ENCODE results near the gene SLC7A6OS.

SLC7A6OS gene

DNA sequence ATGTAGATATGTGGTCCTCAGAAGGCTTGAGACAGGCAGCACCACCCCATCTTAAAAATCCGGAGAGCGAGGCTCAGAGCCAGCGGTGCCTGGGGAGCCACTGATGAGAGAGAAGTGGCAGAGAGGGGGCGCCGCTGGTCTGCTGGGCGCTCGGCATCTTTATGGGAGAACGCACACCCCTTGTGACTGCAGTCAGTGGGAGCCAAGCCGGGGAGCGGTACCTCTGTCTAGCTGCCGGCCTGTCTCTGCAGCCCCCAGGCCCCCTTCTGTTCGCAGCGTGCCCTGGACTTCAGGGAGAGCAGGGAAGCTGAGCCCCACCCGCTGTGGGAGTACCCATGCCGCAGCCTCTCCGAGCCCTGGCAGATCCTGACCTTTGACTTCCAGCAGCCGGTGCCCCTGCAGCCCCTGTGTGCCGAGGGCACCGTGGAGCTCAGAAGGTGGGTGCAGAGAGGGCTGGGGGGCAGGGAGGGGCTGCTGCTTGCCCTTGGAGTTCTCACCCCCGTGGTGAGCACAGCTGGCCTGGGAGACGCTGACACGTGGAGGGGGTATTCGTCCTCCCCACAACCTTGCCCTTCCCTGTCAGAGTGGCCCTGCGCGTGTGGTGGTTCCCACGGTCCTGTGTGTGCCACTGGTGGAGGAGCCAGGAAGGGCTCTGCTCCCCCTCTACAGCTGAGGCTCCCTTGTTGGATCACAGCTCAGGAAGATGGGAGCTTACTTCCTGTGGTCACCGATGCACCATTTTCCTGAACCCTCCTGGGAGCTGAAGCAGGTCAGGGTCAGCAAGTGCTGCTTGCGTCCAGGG, 44.9 kb upstream of the SLC7A6OS start:
- H3K27ac ChIP-seq (ENCODE audit: extremely low read depth, low read depth, low read length): no peak overlapping the region
- no peaks in the 10 kb centered on the region for H3K9me3 ChIP-seq (ENCODE audit: control insufficient read depth, insufficient read depth, low read depth, low read length)
- no peak overlapping the region for H3K4me3 ChIP-seq (ENCODE audit: low read depth, low read length)
- H3K4me1 ChIP-seq (ENCODE audit: control insufficient read depth, insufficient read depth, low read length): no peaks in the 10 kb centered on the region
- ChIA-PET POLR2A (interaction anchor here (0.8 kb wide), 1 partner anchor 45 kb away, joined by 5 read pairs; the partner anchor contains the start of genes PRMT7 and SLC7A6OS), CTCF (interaction anchor here (0.7 to 1.1 kb wide), 2 partner anchors 27 to 52 kb away, joined by 3 read pairs; no protein-coding TSS in a partner anchor)
- H3K36me3 ChIP-seq (ENCODE audit: control insufficient read depth in 2 of 2, insufficient read depth in 1 of 2, low read length in 2 of 2): peaks cover 0 to 79% of the 10 kb centered on the region in 2 experiments; a peak in 1 of 3 replicates
- TF ChIP-seq ZNF24 (tag by site-specific recombination; IDR thresholded peaks at IDR 0.05) (no peak), KLF7 (tag by site-specific recombination; IDR thresholded peaks at IDR 0.05; ENCODE audit: borderline replicate concordance) (no peak)
- TF ChIP-seq, protein P1, sequence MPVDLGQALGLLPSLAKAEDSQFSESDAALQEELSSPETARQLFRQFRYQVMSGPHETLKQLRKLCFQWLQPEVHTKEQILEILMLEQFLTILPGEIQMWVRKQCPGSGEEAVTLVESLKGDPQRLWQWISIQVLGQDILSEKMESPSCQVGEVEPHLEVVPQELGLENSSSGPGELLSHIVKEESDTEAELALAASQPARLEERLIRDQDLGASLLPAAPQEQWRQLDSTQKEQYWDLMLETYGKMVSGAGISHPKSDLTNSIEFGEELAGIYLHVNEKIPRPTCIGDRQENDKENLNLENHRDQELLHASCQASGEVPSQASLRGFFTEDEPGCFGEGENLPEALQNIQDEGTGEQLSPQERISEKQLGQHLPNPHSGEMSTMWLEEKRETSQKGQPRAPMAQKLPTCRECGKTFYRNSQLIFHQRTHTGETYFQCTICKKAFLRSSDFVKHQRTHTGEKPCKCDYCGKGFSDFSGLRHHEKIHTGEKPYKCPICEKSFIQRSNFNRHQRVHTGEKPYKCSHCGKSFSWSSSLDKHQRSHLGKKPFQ (tag by site-specific recombination; IDR thresholded peaks at IDR 0.05): no peak
- TF ChIP-seq, protein P2, sequence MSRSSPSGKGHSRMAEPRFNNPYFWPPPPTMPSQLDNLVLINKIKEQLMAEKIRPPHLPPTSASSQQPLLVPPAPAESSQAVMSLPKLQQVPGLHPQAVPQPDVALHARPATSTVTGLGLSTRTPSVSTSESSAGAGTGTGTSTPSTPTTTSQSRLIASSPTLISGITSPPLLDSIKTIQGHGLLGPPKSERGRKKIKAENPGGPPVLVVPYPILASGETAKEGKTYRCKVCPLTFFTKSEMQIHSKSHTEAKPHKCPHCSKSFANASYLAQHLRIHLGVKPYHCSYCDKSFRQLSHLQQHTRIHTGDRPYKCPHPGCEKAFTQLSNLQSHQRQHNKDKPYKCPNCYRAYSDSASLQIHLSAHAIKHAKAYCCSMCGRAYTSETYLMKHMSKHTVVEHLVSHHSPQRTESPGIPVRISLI (tag by site-specific recombination; IDR thresholded peaks at IDR 0.05): no peak

DNA sequence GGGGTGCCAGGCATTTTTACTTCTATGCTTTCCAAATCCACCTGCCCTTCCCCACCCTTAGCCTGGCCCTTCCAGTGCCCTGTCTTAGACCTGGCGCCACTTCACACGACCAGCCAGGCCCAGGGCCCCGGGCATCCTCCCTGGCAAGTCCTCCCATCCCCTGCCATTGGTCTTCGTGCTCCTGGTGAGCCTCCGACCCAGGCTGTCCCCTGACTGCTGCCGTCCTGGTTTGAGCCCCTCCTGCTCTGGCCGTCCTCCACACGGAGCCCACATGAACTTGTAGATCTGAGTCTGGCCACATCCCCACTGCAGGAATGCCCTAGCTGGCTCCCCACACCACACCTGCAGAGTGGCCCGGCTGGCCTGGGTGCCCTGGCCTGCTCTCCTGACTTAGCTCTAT, 44.1 kb upstream of the SLC7A6OS start:
- no peak overlapping the region for H3K4me3 ChIP-seq (ENCODE audit: low read depth, low read length)
- TF ChIP-seq, protein P3, sequence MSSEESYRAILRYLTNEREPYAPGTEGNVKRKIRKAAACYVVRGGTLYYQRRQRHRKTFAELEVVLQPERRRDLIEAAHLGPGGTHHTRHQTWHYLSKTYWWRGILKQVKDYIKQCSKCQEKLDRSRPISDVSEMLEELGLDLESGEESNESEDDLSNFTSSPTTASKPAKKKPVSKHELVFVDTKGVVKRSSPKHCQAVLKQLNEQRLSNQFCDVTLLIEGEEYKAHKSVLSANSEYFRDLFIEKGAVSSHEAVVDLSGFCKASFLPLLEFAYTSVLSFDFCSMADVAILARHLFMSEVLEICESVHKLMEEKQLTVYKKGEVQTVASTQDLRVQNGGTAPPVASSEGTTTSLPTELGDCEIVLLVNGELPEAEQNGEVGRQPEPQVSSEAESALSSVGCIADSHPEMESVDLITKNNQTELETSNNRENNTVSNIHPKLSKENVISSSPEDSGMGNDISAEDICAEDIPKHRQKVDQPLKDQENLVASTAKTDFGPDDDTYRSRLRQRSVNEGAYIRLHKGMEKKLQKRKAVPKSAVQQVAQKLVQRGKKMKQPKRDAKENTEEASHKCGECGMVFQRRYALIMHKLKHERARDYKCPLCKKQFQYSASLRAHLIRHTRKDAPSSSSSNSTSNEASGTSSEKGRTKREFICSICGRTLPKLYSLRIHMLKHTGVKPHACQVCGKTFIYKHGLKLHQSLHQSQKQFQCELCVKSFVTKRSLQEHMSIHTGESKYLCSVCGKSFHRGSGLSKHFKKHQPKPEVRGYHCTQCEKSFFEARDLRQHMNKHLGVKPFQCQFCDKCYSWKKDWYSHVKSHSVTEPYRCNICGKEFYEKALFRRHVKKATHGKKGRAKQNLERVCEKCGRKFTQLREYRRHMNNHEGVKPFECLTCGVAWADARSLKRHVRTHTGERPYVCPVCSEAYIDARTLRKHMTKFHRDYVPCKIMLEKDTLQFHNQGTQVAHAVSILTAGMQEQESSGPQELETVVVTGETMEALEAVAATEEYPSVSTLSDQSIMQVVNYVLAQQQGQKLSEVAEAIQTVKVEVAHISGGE (tag by site-specific recombination; conservative IDR thresholded peaks at IDR 0.05; ENCODE audit: low read depth): no peak
- TF ChIP-seq ZSCAN23 (tag by site-specific recombination; IDR thresholded peaks at IDR 0.05) (no peak), ZBTB20 (tag by site-specific recombination; IDR thresholded peaks at IDR 0.05) (no peak), ZIC2 (tag by site-specific recombination; IDR thresholded peaks at IDR 0.05) (no peak), GLI2 (tag by site-specific recombination; IDR thresholded peaks at IDR 0.05; ENCODE audit: borderline replicate concordance, low read depth) (no peak), ZNF621 (tag by site-specific recombination; IDR thresholded peaks at IDR 0.05) (no peak)
- TF ChIP-seq, protein P4, sequence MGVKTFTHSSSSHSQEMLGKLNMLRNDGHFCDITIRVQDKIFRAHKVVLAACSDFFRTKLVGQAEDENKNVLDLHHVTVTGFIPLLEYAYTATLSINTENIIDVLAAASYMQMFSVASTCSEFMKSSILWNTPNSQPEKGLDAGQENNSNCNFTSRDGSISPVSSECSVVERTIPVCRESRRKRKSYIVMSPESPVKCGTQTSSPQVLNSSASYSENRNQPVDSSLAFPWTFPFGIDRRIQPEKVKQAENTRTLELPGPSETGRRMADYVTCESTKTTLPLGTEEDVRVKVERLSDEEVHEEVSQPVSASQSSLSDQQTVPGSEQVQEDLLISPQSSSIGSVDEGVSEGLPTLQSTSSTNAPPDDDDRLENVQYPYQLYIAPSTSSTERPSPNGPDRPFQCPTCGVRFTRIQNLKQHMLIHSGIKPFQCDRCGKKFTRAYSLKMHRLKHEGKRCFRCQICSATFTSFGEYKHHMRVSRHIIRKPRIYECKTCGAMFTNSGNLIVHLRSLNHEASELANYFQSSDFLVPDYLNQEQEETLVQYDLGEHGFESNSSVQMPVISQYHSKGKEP (tag by site-specific recombination; IDR thresholded peaks at IDR 0.05): no peak
- ChIA-PET POLR2A (no interaction called here), CTCF (interaction anchor here (0.6 to 1.1 kb wide), 2 partner anchors 14 to 26 kb away, joined by 3 read pairs; no protein-coding TSS in a partner anchor)
- H3K4me1 ChIP-seq (ENCODE audit: control insufficient read depth, insufficient read depth, low read length): no peaks in the 10 kb centered on the region
- no peaks in the 10 kb centered on the region for H3K9me3 ChIP-seq (ENCODE audit: control insufficient read depth, insufficient read depth, low read depth, low read length)
- no peak overlapping the region for H3K27ac ChIP-seq (ENCODE audit: extremely low read depth, low read depth, low read length)
- H3K36me3 ChIP-seq (ENCODE audit: control insufficient read depth in 2 of 2, insufficient read depth in 1 of 2, low read length in 2 of 2): peaks cover 0 to 87% of the 10 kb centered on the region in 2 experiments; a peak in 1 of 3 replicates

DNA sequence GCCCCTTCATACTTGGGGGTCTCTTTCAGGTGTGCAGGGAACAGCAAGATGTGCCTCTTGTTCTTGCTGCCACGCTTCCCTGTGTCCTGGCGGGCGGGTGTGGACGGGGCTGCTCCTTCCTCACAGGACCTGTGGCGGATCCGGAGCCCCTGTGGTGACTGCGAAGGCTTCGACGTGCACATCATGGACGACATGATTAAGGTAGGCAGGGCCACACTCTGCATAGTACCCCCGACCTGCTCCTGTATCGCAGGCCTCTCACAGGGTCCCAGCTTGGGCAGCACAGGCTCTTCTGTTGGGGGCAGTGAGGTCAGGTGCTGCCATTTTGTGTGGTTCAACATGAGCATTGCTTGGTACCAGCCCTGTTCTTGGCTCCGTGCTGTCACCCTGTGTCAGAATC, 42.6 kb upstream of the SLC7A6OS start:
- Histone ChIP-seq H3K4me1 (ENCODE audit: control insufficient read depth, insufficient read depth, low read length) (no peaks in the 10 kb centered on the region), H3K4me3 (ENCODE audit: low read depth, low read length) (no peak overlapping the region)
- no peak for TF ChIP-seq ZFP41 (tag by site-specific recombination; IDR thresholded peaks at IDR 0.05; ENCODE audit: borderline replicate concordance)
- TF ChIP-seq ZNF2 (tag by site-specific recombination; IDR thresholded peaks at IDR 0.05): no peak
- no peak for TF ChIP-seq ZFP69B (tag by site-specific recombination; IDR thresholded peaks at IDR 0.05)
- TF ChIP-seq ZNF514 (tag by site-specific recombination; IDR thresholded peaks at IDR 0.05): no peak
- TF ChIP-seq, protein P5, sequence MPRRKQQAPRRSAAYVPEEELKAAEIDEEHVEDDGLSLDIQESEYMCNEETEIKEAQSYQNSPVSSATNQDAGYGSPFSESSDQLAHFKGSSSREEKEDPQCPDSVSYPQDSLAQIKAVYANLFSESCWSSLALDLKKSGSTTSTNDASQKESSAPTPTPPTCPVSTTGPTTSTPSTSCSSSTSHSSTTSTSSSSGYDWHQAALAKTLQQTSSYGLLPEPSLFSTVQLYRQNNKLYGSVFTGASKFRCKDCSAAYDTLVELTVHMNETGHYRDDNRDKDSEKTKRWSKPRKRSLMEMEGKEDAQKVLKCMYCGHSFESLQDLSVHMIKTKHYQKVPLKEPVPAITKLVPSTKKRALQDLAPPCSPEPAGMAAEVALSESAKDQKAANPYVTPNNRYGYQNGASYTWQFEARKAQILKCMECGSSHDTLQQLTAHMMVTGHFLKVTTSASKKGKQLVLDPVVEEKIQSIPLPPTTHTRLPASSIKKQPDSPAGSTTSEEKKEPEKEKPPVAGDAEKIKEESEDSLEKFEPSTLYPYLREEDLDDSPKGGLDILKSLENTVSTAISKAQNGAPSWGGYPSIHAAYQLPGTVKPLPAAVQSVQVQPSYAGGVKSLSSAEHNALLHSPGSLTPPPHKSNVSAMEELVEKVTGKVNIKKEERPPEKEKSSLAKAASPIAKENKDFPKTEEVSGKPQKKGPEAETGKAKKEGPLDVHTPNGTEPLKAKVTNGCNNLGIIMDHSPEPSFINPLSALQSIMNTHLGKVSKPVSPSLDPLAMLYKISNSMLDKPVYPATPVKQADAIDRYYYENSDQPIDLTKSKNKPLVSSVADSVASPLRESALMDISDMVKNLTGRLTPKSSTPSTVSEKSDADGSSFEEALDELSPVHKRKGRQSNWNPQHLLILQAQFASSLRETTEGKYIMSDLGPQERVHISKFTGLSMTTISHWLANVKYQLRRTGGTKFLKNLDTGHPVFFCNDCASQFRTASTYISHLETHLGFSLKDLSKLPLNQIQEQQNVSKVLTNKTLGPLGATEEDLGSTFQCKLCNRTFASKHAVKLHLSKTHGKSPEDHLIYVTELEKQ (tag by site-specific recombination; IDR thresholded peaks at IDR 0.05; ENCODE audit: borderline replicate concordance): no peak
- no peak for TF ChIP-seq ZBTB17 (tag by site-specific recombination; IDR thresholded peaks at IDR 0.05)
- TF ChIP-seq MYNN (tag by site-specific recombination; IDR thresholded peaks at IDR 0.05; ENCODE audit: borderline replicate concordance): no peak

More for the DNA sequence above, 42.6 kb upstream of the SLC7A6OS start:
- POLR2A ChIA-PET: no interaction called here
- CTCF ChIA-PET: no interaction called here
- no peaks in the 10 kb centered on the region for H3K9me3 ChIP-seq (ENCODE audit: control insufficient read depth, insufficient read depth, low read depth, low read length)
- no peak overlapping the region for H3K27ac ChIP-seq (ENCODE audit: extremely low read depth, low read depth, low read length)
- H3K36me3 ChIP-seq (ENCODE audit: control insufficient read depth in 2 of 2, insufficient read depth in 1 of 2, low read length in 2 of 2): peaks cover 6 to 96% of the 10 kb centered on the region in 2 experiments; a peak in 2 of 3 replicates

All from HEK293 (cell line).